Ovary (tissue), 9 donors: ENCODE data around the gene FGFRL1. TPM values are rescaled to one million over a fixed set of nuclear protein-coding genes. Genes with fewer than 3 reads are reported as not detected.
A peak's percentile ranks its signal among the peaks of the same experiment; 100 is the strongest.

ENCODE experiments used
- DNase-seq, 5 donors: peaks; one replicate each; pipeline ENCODE4 v3.0.0-alpha.2; 2019 to 2020
- H3K27ac ChIP-seq, 2 donors: fragments of 200-600 bp; one replicate each; pipeline versions ENCODE4 v1.5.1 to v1.8.0; 2019 to 2022
- H3K27me3 ChIP-seq: fragments of 200-600 bp; one replicate; pipeline ENCODE4 v1.8.0; 2022
- H3K36me3 ChIP-seq: fragments of 200-600 bp; sonication (generic); one replicate; pipeline ENCODE4 v1.5.1; 2019
- H3K4me1 ChIP-seq: one replicate; pipeline ENCODE4 v1.8.1; 2013; ENCODE audit warnings: mild to moderate bottlenecking, moderate library complexity; ENCODE audit not compliant: insufficient read depth
- H3K4me3 ChIP-seq: fragments of 200-600 bp; sonication (generic); one replicate; pipeline ENCODE4 v1.5.1; 2017
- H3K9me3 ChIP-seq, 2 donors: fragments of 200-600 bp in 1 of 2; sonication (generic) in 1 of 2; one replicate each; pipeline versions ENCODE4 v1.5.1 to v1.8.1; 2013 to 2019; ENCODE audit warnings: mild to moderate bottlenecking in 1 of 2, moderate library complexity in 1 of 2
- EP300 ChIP-seq: sonication (generic); formaldehyde crosslinking; IDR thresholded peaks from one replicate; pipeline ENCODE4 v1.6.1; 2017; ENCODE audit warnings: antibody characterized with exemption
- POLR2A ChIP-seq: fragments of 450-650 bp; IDR thresholded peaks from one replicate; pipeline ENCODE4 v1.6.1; 2017; ENCODE audit warnings: antibody characterized with exemption, mild to moderate bottlenecking, moderate library complexity
- WGBS, 3 donors: extraction: QIAGEN DNeasy Blood & Tissue Kit in 1 of 3; methylation state at CpG; one replicate each; pipeline versions ENCODE4 v1.1.5 to v1.1.7; 2013 to 2017; 5-methylcytosine and 5-hydroxymethylcytosine counted together
- intact Hi-C, 4 donors: fragments of 100-400 bp; cut with DNase I; formaldehyde crosslinking; loops; one replicate each; pipeline versions ENCODE4 v1.11.0 to v1.15.1; 2022 to 2023
- polyA plus RNA-seq, 2 donors: library from polyadenylated mRNA; stranded (reverse); fragments of 200-250 nt in 1 of 2; fragments of 350-450 nt in 1 of 2; fragmentation: Illumina TruSeq in 1 of 2; extraction: RNeasy Lipid Tissue Mini Kit (QIAGEN cat#74804) in 1 of 2; gene quantifications; one replicate each; pipeline ENCODE4 v1.2.3, GENCODE V29; 2013 to 2014
- total RNA-seq, 7 donors: library from RNA; depleted of rRNA in 2 of 7; stranded (reverse); fragments of >200 nt in 2 of 7; fragmentation: NEBNext Ultra II Directional in 3 of 7; extraction: Animal tissue kit (Norgen Biotek cat#: 25700) in 3 of 7; gene quantifications; one replicate each; pipeline versions ENCODE4 v1.1.0 to v1.2.4, GENCODE V29; 2016 to 2023
- TF ChIP-seq, protein P1 (sequence below), 3 donors: fragments of 450-650 bp in 2 of 3; fragments of 200-600 bp in 1 of 3; IDR thresholded peaks; one replicate each; pipeline versions ENCODE4 v1.5.1 to v1.8.0; 2016 to 2022; ENCODE audit warnings: antibody characterized with exemption in 3 of 3, mild to moderate bottlenecking in 1 of 3
- donor health status: DM: no; HTN: no; CAD: no; lungs with moderate emphysema.
- donor health status: DM: no; HTN: no; CAD: no.
- donor health status: Bipolar disorder and iron deficiency.
- donor health status: DM: yes; HTN: yes; CAD: no.
- donor health status: DM: no; HTN: no; CAD: no.
- donor health status: DM: yes; HTN: yes; CAD: no.

The FGFRL1 gene
- total and polyA plus RNA-seq, 9 donors = 23.4 to 59.1 (median 38.7) TPM

DNA sequence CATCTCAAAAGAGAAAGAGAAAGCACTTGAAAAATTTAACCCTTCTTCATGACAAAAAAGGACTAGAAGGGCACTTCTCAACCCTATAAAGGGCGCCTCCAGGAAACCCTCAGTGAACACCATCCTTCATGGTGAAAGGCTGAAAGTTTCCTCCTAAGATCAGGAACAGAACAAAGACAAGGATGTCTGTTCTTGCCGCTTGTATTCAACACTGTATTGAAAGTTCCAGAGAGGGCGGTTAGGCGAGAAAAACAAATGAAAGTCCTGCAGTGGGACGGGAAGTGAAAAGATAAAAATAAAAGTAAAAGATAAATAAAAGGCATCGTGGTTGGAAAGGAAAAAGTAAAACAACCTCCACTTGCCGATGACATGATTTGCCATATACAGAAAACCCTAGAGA is 51.0 kb downstream of the FGFRL1 start:
- Histone ChIP-seq H3K27ac (no peak overlapping the region), H3K4me3 (no peak overlapping the region), H3K4me1 (peaks cover 3% of the 10 kb centered on the region), H3K27me3 (no peaks in the 10 kb centered on the region), H3K36me3 (no peaks in the 10 kb centered on the region), H3K9me3 (no peaks in the 10 kb centered on the region)
- no peak for DNase-seq
- 15 to 41% (median 19%) methylated on average over 7 of the region's 7 CpGs for WGBS, 3 donors
- intact Hi-C loops = no loop called here
- TF ChIP-seq EP300 = no peak
- no peak for TF ChIP-seq POLR2A
- TF ChIP-seq, protein P1, sequence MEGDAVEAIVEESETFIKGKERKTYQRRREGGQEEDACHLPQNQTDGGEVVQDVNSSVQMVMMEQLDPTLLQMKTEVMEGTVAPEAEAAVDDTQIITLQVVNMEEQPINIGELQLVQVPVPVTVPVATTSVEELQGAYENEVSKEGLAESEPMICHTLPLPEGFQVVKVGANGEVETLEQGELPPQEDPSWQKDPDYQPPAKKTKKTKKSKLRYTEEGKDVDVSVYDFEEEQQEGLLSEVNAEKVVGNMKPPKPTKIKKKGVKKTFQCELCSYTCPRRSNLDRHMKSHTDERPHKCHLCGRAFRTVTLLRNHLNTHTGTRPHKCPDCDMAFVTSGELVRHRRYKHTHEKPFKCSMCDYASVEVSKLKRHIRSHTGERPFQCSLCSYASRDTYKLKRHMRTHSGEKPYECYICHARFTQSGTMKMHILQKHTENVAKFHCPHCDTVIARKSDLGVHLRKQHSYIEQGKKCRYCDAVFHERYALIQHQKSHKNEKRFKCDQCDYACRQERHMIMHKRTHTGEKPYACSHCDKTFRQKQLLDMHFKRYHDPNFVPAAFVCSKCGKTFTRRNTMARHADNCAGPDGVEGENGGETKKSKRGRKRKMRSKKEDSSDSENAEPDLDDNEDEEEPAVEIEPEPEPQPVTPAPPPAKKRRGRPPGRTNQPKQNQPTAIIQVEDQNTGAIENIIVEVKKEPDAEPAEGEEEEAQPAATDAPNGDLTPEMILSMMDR (IDR thresholded peaks at IDR 0.05) = no peak

DNA sequence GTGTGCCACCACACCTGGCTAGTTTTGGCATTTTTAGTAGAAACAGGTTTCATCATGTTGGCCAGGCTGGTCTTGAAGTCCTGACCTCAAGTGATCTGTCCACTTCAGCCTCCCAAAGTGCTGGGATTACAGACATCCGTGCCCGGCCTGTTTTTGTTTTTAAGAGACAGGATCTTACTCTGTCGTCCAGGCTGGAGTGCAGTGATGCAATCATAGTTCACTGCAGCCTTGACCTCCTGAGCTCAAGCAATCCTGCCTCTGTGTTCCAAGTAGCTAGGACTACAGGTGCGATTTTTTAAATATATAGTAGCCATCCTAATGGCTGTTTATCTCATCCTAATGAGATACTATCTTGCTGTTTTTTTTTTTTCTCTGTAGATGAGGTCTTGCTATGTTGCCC is 54.3 kb downstream of the FGFRL1 start:
- peaks cover 3% of the 10 kb centered on the region for H3K4me1 ChIP-seq
- no peaks in the 10 kb centered on the region for H3K27me3 ChIP-seq
- 0 to 10% (median 2%) methylated on average over 4 of the region's 4 CpGs for WGBS, 3 donors
- no peak overlapping the region for H3K4me3 ChIP-seq
- no peaks in the 10 kb centered on the region for H3K36me3 ChIP-seq
- H3K27ac ChIP-seq = no peak overlapping the region
- intact Hi-C loops = no loop called here
- DNase-seq = peak in 2 of 5 donors; percentile 34 to 76
- no peaks in the 10 kb centered on the region for H3K9me3 ChIP-seq
- TF ChIP-seq POLR2A (no peak), EP300 (no peak)
- TF ChIP-seq, protein P1 (IDR thresholded peaks at IDR 0.05) = no peak

DNA sequence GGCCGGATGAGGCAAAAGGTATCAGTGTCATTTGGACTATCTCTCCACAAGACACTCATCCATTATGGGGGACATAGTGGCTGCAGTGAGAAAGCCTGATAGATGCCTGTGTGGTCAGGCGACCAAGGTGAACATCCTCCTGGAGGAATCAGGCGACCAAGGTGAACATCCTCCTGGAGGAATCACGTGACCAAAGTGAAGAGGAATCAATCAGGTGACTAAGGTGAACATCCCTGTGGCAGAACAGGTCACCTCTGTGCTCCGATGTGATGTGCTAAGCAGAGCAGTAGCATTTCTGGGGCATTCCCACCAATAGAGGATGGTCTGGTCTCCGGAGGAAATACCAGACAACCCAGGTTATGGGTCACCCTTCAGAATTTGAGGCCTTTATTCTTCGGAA is 58.0 kb downstream of the FGFRL1 start:
- intact Hi-C loops = no loop called here
- 89 to 94% (median 89%) methylated on average over 7 of the region's 7 CpGs for WGBS, 3 donors
- peak in 1 of 5 donors; percentile 3 for DNase-seq
- H3K36me3 ChIP-seq = no peaks in the 10 kb centered on the region
- peaks cover 3% of the 10 kb centered on the region for H3K4me1 ChIP-seq
- no peak overlapping the region for H3K4me3 ChIP-seq
- no peaks in the 10 kb centered on the region for H3K9me3 ChIP-seq
- TF ChIP-seq, protein P1 (IDR thresholded peaks at IDR 0.05) = no peak
- no peak for TF ChIP-seq EP300
- no peak for TF ChIP-seq POLR2A
- peaks cover 5% of the 10 kb centered on the region for H3K27me3 ChIP-seq
- H3K27ac ChIP-seq = no peak overlapping the region

DNA sequence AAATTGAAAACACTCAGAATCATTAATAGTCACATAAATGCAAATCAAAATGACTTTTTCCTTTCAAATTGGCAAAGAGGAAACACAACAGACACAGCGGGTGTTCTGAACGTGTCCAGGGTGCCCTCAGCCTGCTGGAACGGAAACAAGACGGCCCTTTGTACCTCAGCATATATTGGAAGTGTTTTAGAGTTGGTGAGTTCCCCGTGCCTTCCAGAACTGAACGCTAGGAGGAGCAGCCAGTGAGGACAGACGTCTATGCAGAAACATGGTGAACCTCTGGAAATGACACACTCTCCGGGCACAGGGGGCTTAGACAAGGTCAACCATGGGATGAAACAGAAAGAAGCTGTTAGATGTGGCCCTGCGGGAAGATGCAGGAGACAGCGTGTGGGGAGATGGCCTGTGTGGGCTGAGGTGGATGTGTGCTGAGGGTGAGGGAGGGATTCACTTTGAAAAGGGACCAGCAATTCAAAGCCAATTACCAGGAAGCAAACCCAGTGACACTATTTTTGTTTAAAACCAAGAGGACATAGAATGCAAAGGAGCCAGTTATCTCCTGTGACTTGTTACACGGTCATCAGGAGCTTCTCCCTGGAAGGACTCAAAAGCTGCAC is 61.5 kb downstream of the FGFRL1 start:
- H3K4me1 ChIP-seq = no peaks in the 10 kb centered on the region
- no peak overlapping the region for H3K4me3 ChIP-seq
- peaks cover 5% of the 10 kb centered on the region for H3K27me3 ChIP-seq
- no peaks in the 10 kb centered on the region for H3K9me3 ChIP-seq
- WGBS, 3 donors = 31 to 37% (median 33%) methylated on average over 11 of the region's 11 CpGs
- DNase-seq = peak in 2 of 5 donors; percentile 50 to 54
- no peaks in the 10 kb centered on the region for H3K36me3 ChIP-seq
- intact Hi-C loops = no loop called here
- H3K27ac ChIP-seq = no peak overlapping the region
- TF ChIP-seq, protein P1 (IDR thresholded peaks at IDR 0.05) = peak in 2 of 3 donors; percentile 22 to 43
- no peak for TF ChIP-seq POLR2A
